H1 (cell line): ENCODE data around the gene MUC22. TPM values are rescaled to one million over a fixed set of nuclear protein-coding genes. Genes with fewer than 3 reads are reported as not detected.

Experiments used
- CBX8 ChIP-seq: fragments of 300-800, 300-1000 bp; sonication (generic); IDR thresholded peaks from 2 replicates; pipeline ENCODE4 v1.7.1; 2016; ENCODE audit warnings: low read depth, low read length, borderline replicate concordance
- FOSL1 ChIP-seq: IDR thresholded peaks from 2 replicates; pipeline ENCODE4 v1.6.1; 2011; ENCODE audit warnings: mild to moderate bottlenecking, low read depth, low read length, moderate library complexity; ENCODE audit not compliant: insufficient read depth
- SIN3A ChIP-seq, 2 experiments: IDR thresholded peaks in 1 of 2; conservative IDR thresholded peaks in 1 of 2; 2 replicates each; pipeline ENCODE4 v1.6.1; 2011 to 2012; ENCODE audit warnings: low read length in 2 of 2, improper control_type of control experiment in 1 of 2, low read depth in 1 of 2, mild to moderate bottlenecking in 1 of 2
- SP1 ChIP-seq: IDR thresholded peaks from 2 replicates; pipeline ENCODE4 v1.6.1; 2011; ENCODE audit warnings: low read depth, low read length
- SP4 ChIP-seq: IDR thresholded peaks from 2 replicates; pipeline ENCODE4 v1.6.1; 2012; ENCODE audit warnings: low read length, inconsistent platforms
- SUZ12 ChIP-seq: fragments of 200-600 bp; sonication (generic); IDR thresholded peaks from 2 replicates; pipeline ENCODE4 v1.6.1; 2012; ENCODE audit warnings: mild to moderate bottlenecking, inconsistent platforms, low read length, moderate library complexity, mixed read lengths
- ZNF274 ChIP-seq: IDR thresholded peaks from 2 replicates; pipeline ENCODE4 v1.7.0; 2012; ENCODE audit warnings: low read length, borderline replicate concordance; ENCODE audit errors: extremely low read depth
- polyA plus RNA-seq, 7 experiments: library from polyadenylated mRNA; depleted of rRNA in 3 of 7; stranded (reverse) in 5 of 7; unstranded in 2 of 7; fragments of >200 nt in 5 of 7; fragments of 200-250 nt in 2 of 7; gene quantifications; 1 replicate in 5 of 7; 2 replicates in 1 of 7; 4 replicates in 1 of 7; pipeline versions ENCODE4 v1.2.1 to v1.2.3, GENCODE V29; 2011 to 2013; ENCODE audit warnings: missing spikeins in 2 of 7, mixed read lengths in 2 of 7
- total RNA-seq: library from RNA; stranded (reverse); fragmentation: NEBNext Ultra II Directional; extraction: Animal tissue kit (Norgen Biotek cat#: 25700); gene quantifications from 2 replicates; pipeline ENCODE4 v1.2.1, GENCODE V29; 2021

MUC22 gene
- total and polyA plus RNA-seq, 2 of the 8 experiments (the other 6 are each of a cell fraction or from before 2014, with no cell fraction given) = 0.02 TPM; not detected in 1

DNA sequence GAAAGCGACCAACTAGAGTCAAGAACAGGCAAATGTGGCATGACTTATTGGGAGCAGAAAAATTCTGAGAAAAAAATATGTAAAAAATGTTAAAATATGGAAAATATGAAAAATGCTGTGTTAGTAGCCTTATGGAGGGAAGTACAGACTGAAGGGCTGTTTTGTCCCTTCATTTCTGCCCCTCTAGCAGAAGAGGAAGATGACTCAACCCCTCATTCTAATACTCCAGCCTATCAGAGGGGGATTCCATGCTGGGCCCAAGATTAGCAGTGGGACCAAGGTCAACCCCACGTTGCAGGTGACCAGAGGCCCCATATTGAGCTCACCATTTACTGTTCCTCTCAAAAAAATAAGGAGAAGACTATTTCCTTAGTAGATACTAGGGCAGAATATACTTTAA is 18.4 kb upstream of the MUC22 start (continued):
- TF ChIP-seq SP4 (no peak), SP1 (no peak), FOSL1 (no peak), SIN3A (conservative IDR thresholded peaks at IDR 0.05 in 1 of 2, IDR thresholded peaks at IDR 0.05 in 1 of 2; ENCODE audit: low read depth in 1 of 2, low read length in 2 of 2) (no peak), SUZ12 (no peak), ZNF274 (no peak), CBX8 (no peak)
